ENCODE measurements around the gene CSNK1G1.

DNA sequence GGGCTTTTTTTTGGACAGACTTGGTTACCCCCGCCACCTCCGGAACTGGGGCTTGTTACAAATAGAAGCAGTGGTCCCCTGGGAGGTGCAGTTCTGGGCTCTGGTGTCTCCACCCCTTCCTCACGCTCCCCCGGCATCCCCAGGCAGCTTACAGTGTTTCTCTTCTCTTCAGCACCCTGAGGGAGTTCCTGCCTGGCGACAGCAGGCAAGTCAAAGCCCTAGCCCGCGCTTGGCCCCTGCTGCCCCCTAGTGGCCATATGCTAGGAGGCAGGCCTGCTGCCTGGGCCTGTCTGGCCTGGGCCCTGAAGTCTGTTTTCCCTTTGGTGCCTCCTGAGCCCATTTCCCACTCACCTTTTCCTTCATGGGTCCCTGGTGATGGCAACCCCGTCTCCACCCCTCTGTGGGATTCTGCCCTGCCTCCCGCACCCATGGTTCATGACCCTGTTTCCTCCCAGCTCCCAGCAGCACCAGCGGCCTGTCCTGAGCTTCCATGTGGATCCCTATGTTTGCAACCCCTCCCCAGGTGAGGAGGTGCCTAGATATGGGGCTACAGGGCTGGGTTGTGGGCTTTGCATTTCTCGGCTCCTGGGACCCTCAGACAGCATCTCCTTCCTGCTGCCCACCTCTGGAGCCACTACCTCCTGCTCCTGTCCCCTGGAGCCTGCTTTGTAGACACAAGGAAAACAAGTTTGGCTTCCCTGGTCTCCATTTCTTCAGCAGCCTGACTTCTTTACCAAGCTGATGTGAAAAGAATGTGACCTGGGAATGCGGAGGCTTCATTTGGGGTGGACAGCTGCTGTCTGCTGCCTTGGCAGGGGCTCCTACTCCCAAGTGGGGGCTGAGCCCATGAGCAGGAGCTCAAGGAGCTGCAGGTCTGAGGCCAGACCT, 202.2 kb downstream of the CSNK1G1 start:
- TF ChIP-seq, protein P1, sequence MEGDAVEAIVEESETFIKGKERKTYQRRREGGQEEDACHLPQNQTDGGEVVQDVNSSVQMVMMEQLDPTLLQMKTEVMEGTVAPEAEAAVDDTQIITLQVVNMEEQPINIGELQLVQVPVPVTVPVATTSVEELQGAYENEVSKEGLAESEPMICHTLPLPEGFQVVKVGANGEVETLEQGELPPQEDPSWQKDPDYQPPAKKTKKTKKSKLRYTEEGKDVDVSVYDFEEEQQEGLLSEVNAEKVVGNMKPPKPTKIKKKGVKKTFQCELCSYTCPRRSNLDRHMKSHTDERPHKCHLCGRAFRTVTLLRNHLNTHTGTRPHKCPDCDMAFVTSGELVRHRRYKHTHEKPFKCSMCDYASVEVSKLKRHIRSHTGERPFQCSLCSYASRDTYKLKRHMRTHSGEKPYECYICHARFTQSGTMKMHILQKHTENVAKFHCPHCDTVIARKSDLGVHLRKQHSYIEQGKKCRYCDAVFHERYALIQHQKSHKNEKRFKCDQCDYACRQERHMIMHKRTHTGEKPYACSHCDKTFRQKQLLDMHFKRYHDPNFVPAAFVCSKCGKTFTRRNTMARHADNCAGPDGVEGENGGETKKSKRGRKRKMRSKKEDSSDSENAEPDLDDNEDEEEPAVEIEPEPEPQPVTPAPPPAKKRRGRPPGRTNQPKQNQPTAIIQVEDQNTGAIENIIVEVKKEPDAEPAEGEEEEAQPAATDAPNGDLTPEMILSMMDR (IDR thresholded peaks at IDR 0.05): peak; percentile 80 to 99 (median 92)
- no peak for TF ChIP-seq POLR2A (IDR thresholded peaks at IDR 0.05)
